Upper lobe of left lung (tissue), 6 donors: ENCODE results near the gene NACC1. TPM values are rescaled to one million over a fixed set of nuclear protein-coding genes. Genes with fewer than 3 reads are reported as not detected.

Source experiments
- ATAC-seq, 2 donors: fragments of 200-7000 bp; cut with Tn5 transposase; one replicate each; pipeline ENCODE4 v1.9.1; 2022; ENCODE audit warnings: mild to moderate bottlenecking in 2 of 2, moderate library complexity in 2 of 2; ENCODE audit not compliant: low FRiP score in 2 of 2
- DNase-seq, 2 donors: peaks; one replicate each; pipeline ENCODE4 v3.0.0-alpha.2; 2019 to 2020
- H3K27ac ChIP-seq, 4 donors: fragments of 200-600 bp; sonication (generic); one replicate each; pipeline ENCODE4 v1.5.1; 2016 to 2019
- H3K27me3 ChIP-seq, 4 donors: fragments of 200-600 bp; sonication (generic); one replicate each; pipeline ENCODE4 v1.5.1; 2017 to 2019
- H3K36me3 ChIP-seq, 4 donors: fragments of 200-600 bp; sonication (generic); one replicate each; pipeline ENCODE4 v1.5.1; 2016 to 2019
- H3K4me1 ChIP-seq, 4 donors: fragments of 200-600 bp; sonication (generic); one replicate each; pipeline ENCODE4 v1.5.1; 2018 to 2019
- H3K4me3 ChIP-seq, 4 donors: fragments of 200-600 bp; sonication (generic); one replicate each; pipeline ENCODE4 v1.5.1; 2017 to 2019; ENCODE audit warnings: mild to moderate bottlenecking in 2 of 4, moderate library complexity in 1 of 4
- H3K9me3 ChIP-seq, 4 donors: fragments of 200-600 bp; sonication (generic); one replicate each; pipeline ENCODE4 v1.5.1; 2018 to 2019
- CTCF ChIP-seq, 6 experiments: fragments of 450-650 bp in 4 of 6; fragments of 200-600 bp in 2 of 6; sonication (generic) in 2 of 6; IDR thresholded peaks; one replicate each; pipeline ENCODE4 v1.5.1; 2016 to 2019; ENCODE audit warnings: antibody characterized with exemption in 6 of 6
- EP300 ChIP-seq, 4 donors: sonication (generic); formaldehyde crosslinking; IDR thresholded peaks; one replicate each; pipeline ENCODE4 v1.5.1; 2017; ENCODE audit warnings: antibody characterized with exemption in 4 of 4, control low read depth in 2 of 4
- POLR2A ChIP-seq, 4 donors: fragments of 450-650 bp; IDR thresholded peaks; one replicate each; pipeline ENCODE4 v1.5.1; 2016 to 2017; ENCODE audit warnings: antibody characterized with exemption in 4 of 4, mild to moderate bottlenecking in 2 of 4
- POLR2AphosphoS5 ChIP-seq, 2 donors: sonication (generic); formaldehyde crosslinking; IDR thresholded peaks; one replicate each; pipeline ENCODE4 v1.5.1; 2017; ENCODE audit warnings: antibody characterized with exemption in 2 of 2
- WGBS, 2 donors: methylation state at CpG; one replicate each; pipeline ENCODE4 v1.1.5; 2017 to 2018; 5-methylcytosine and 5-hydroxymethylcytosine counted together
- total RNA-seq, 6 donors: library from RNA; depleted of rRNA in 4 of 6; stranded (reverse); fragments of >200 nt in 4 of 6; gene quantifications; one replicate each; pipeline versions ENCODE4 v1.1.0 to v1.2.1, GENCODE V29; 2016 to 2021
- donor health status: DM: no; HTN: no; CAD: no; lungs with moderate emphysema.
- donor health status: DM: no; HTN: yes; CAD: no; lungs with severe emphysema.

NACC1 gene
- total RNA-seq, 6 donors from 2014 or later, result 22.0 to 96.1 (median 55.7) TPM

- peak; percentile 56 to 58 for ATAC-seq
- peak; percentile 92 for DNase-seq
Measured at GRCh38 chr19:13099073-13099999, 18.7 kb upstream of the NACC1 start.

GRCh38 chr19:13100031-13100588 is 18.0 kb upstream of the NACC1 start:
- 51 to 54% methylated on average over 5 to 12 of the region's 12 CpGs for WGBS, 2 donors
- Histone ChIP-seq H3K4me3 (peak overlapping the region in 3 of 4 donors; percentile 34 to 59 (median 55)), H3K27ac (peak overlapping the region; percentile 92 to 98 (median 95)), H3K4me1 (peaks cover 72 to 97% (median 83%) of the 10 kb centered on the region in 4 donors), H3K9me3 (no peaks in the 10 kb centered on the region), H3K36me3 (peaks cover 0 to 8% (median 3%) of the 10 kb centered on the region in 4 donors), H3K27me3 (no peaks in the 10 kb centered on the region)
- no peak for ATAC-seq
- DNase-seq, result peak in 1 of 2 donors; percentile 31
- peak in 1 of 6 experiments; percentile 4 for TF ChIP-seq CTCF (IDR thresholded peaks at IDR 0.05)
- no peak for TF ChIP-seq POLR2AphosphoS5 (IDR thresholded peaks at IDR 0.05)

More at GRCh38 chr19:13099073-13099999, 18.7 kb upstream of the NACC1 start:
- H3K9me3 ChIP-seq, result no peaks in the 10 kb centered on the region
- peaks cover 0 to 15% (median 7%) of the 10 kb centered on the region in 4 donors for H3K36me3 ChIP-seq
- H3K27me3 ChIP-seq, result no peaks in the 10 kb centered on the region
- TF ChIP-seq POLR2AphosphoS5 (IDR thresholded peaks at IDR 0.05) (peak; percentile 87 to 91), POLR2A (IDR thresholded peaks at IDR 0.05) (peak in 2 of 4 donors; percentile 45 to 79), CTCF (IDR thresholded peaks at IDR 0.05) (peak in 1 of 6 experiments; percentile 28), EP300 (IDR thresholded peaks at IDR 0.05) (peak in 2 of 4 donors; percentile 9 to 67)
- H3K4me3 ChIP-seq, result peak overlapping the region; percentile 15 to 59 (median 44)
- peak overlapping the region; percentile 92 to 98 (median 95) for H3K27ac ChIP-seq
- WGBS, 2 donors, result 12 to 28% methylated on average over 17 to 19 of the region's 77 CpGs
- peaks cover 74 to 97% (median 85%) of the 10 kb centered on the region in 4 donors for H3K4me1 ChIP-seq

- H3K27me3 ChIP-seq, result no peaks in the 10 kb centered on the region
- H3K4me1 ChIP-seq, result peaks cover 63 to 97% (median 79%) of the 10 kb centered on the region in 4 donors
- H3K9me3 ChIP-seq, result no peaks in the 10 kb centered on the region
- peaks cover 0 to 3% (median 0%) of the 10 kb centered on the region in 4 donors for H3K36me3 ChIP-seq
- ATAC-seq (no peak), DNase-seq (peak in 1 of 2 donors; percentile 39)
- TF ChIP-seq CTCF (IDR thresholded peaks at IDR 0.05) (peak in 4 of 6 experiments; percentile 11 to 36 (median 24)), EP300 (IDR thresholded peaks at IDR 0.05) (no peak), POLR2A (IDR thresholded peaks at IDR 0.05) (no peak), POLR2AphosphoS5 (IDR thresholded peaks at IDR 0.05) (no peak)
- WGBS, 2 donors, result 57 to 60% methylated on average over 9 to 14 of the region's 18 CpGs
- peak overlapping the region; percentile 34 to 59 (median 48) for H3K4me3 ChIP-seq
- peak overlapping the region; percentile 92 to 98 (median 95) for H3K27ac ChIP-seq
Measured at GRCh38 chr19:13100841-13101589, 17.0 kb upstream of the NACC1 start.

GRCh38 chr19:13101590-13102415 is 16.3 kb upstream of the NACC1 start:
- H3K9me3 ChIP-seq, result no peaks in the 10 kb centered on the region
- peak overlapping the region; percentile 92 to 98 (median 95) for H3K27ac ChIP-seq
- DNase-seq (no peak), ATAC-seq (no peak)
- TF ChIP-seq POLR2A (IDR thresholded peaks at IDR 0.05) (no peak), EP300 (IDR thresholded peaks at IDR 0.05) (no peak)
- peaks cover 58 to 91% (median 75%) of the 10 kb centered on the region in 4 donors for H3K4me1 ChIP-seq
- H3K4me3 ChIP-seq, result peak overlapping the region; percentile 34 to 59 (median 48)
- H3K27me3 ChIP-seq, result no peaks in the 10 kb centered on the region
- peaks cover 0 to 3% (median 0%) of the 10 kb centered on the region in 4 donors for H3K36me3 ChIP-seq
- 28 to 57% methylated on average over 6 to 7 of the region's 7 CpGs for WGBS, 2 donors
